Measurements from ENCODE around the gene GSAP.
A peak's percentile ranks its signal among the peaks of the same experiment; 100 is the strongest.

GSAP gene

DNA sequence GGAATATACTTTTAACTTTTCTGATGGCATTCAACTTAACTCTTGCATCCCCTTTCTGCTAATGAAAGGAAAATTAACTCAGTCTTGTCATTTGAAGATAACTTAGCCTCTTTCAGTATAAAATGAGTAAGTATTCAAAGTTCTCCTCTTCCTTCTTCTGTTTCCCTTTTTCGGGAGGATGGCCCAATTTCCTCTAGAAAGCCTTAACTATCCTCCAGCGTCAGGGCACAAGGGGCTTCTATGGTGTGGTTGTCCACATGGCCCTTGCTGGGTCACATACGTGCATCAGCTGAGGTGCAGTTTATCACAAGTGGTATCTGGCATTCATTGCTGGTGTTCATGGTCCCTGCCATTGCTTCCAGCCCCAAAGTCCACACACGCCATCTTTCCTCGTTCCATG, 17.8 kb upstream of the GSAP start:
- Histone ChIP-seq H3K36me3 (ENCODE audit: control insufficient read depth, insufficient read depth, low read length) (no peaks in the 10 kb centered on the region), H3K27ac (no peak overlapping the region), H3K4me2 (ENCODE audit: low read length) (no peak overlapping the region)

DNA sequence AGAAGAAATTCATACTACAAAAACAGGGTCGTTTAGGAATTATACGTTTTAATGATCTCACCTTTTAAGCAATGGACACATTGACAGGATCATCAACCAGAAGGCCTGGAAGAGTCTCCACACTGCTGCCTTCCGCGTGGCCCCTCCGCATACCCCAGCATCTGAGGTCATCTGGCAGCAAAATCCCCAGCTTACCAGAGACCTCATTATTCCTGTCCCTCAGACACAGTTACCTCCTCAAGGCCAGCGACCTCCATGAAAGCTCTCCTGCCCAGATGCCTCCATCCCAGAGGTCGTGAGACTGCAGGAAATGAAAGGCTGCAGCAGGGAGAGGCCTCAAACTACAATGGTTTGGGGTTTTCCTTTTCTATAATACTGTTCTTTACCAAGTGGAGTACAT, 14.8 kb upstream of the GSAP start:
- Histone ChIP-seq H3K9ac (no peak overlapping the region), H3K27ac (no peak overlapping the region), H3K4me3 (ENCODE audit: low read depth, low read length) (no peak overlapping the region), H3K9me3 (ENCODE audit: control insufficient read depth, low read length) (no peaks in the 10 kb centered on the region), H2AFZ (no peak overlapping the region), H3K4me1 (peaks cover 5% of the 10 kb centered on the region), H3K4me2 (ENCODE audit: low read length) (no peak overlapping the region), H3K36me3 (ENCODE audit: control insufficient read depth, insufficient read depth, low read length) (no peaks in the 10 kb centered on the region), H3K79me2 (no peaks in the 10 kb centered on the region), H3K27me3 (ENCODE audit: control insufficient read depth, insufficient read depth, low read length) (no peaks in the 10 kb centered on the region)
- no peak for TF ChIP-seq CTCF (IDR thresholded peaks at IDR 0.05)

More for the DNA sequence above, 17.8 kb upstream of the GSAP start:
- no peaks in the 10 kb centered on the region for H3K4me1 ChIP-seq
- no peak for TF ChIP-seq CTCF (IDR thresholded peaks at IDR 0.05)
- H3K4me3 ChIP-seq (ENCODE audit: low read depth, low read length), result no peak overlapping the region
- no peak overlapping the region for H3K9ac ChIP-seq
- no peaks in the 10 kb centered on the region for H3K27me3 ChIP-seq (ENCODE audit: control insufficient read depth, insufficient read depth, low read length)
- no peaks in the 10 kb centered on the region for H3K9me3 ChIP-seq (ENCODE audit: control insufficient read depth, low read length)
- no peaks in the 10 kb centered on the region for H3K79me2 ChIP-seq
- no peak overlapping the region for H2AFZ ChIP-seq

DNA sequence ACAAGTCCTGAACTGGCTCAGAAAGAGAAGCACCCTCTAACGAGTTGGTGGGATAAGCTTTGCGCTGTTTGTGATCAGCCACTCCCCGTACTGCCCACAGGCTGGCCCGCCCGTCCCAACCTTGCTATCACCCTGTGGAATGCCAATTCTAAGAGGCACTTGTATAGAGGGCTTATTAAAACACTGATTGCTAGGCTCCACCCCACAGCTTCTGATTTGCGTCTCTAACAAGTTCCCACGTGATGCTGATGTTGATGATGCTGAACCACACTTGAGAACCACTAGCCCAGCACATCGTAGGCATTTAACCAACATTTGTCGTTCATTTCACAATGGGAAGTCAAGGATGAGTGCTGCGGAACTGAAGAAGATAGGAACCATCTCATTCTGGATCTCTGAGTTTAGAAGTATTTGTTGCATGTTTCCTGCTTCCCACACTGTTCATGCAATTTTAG, 12.7 kb upstream of the GSAP start:
- no peaks in the 10 kb centered on the region for H3K36me3 ChIP-seq (ENCODE audit: control insufficient read depth, insufficient read depth, low read length)
- no peak overlapping the region for H2AFZ ChIP-seq
- no peaks in the 10 kb centered on the region for H3K79me2 ChIP-seq
- H3K4me3 ChIP-seq (ENCODE audit: low read depth, low read length), result no peak overlapping the region
- no peak overlapping the region for H3K27ac ChIP-seq
- H3K4me1 ChIP-seq, result peaks cover 5% of the 10 kb centered on the region
- H3K27me3 ChIP-seq (ENCODE audit: control insufficient read depth, insufficient read depth, low read length), result no peaks in the 10 kb centered on the region
- no peak overlapping the region for H3K4me2 ChIP-seq (ENCODE audit: low read length)
- no peak overlapping the region for H3K9ac ChIP-seq
- no peak for TF ChIP-seq CTCF (IDR thresholded peaks at IDR 0.05)
- H3K9me3 ChIP-seq (ENCODE audit: control insufficient read depth, low read length), result no peaks in the 10 kb centered on the region

GRCh38 chr7:77427996-77428603, 12.0 kb upstream of the GSAP start:
- no peak overlapping the region for H3K9ac ChIP-seq
- peaks cover 5% of the 10 kb centered on the region for H3K4me1 ChIP-seq
- H3K4me3 ChIP-seq (ENCODE audit: low read depth, low read length), result no peak overlapping the region
- no peak overlapping the region for H3K27ac ChIP-seq
- H3K4me2 ChIP-seq (ENCODE audit: low read length), result no peak overlapping the region
- H3K79me2 ChIP-seq, result no peaks in the 10 kb centered on the region
- H3K27me3 ChIP-seq (ENCODE audit: control insufficient read depth, insufficient read depth, low read length), result no peaks in the 10 kb centered on the region
- peak overlapping the region; percentile 20 for H2AFZ ChIP-seq
- no peaks in the 10 kb centered on the region for H3K36me3 ChIP-seq (ENCODE audit: control insufficient read depth, insufficient read depth, low read length)
- no peak for TF ChIP-seq CTCF (IDR thresholded peaks at IDR 0.05)
- no peaks in the 10 kb centered on the region for H3K9me3 ChIP-seq (ENCODE audit: control insufficient read depth, low read length)

DNA sequence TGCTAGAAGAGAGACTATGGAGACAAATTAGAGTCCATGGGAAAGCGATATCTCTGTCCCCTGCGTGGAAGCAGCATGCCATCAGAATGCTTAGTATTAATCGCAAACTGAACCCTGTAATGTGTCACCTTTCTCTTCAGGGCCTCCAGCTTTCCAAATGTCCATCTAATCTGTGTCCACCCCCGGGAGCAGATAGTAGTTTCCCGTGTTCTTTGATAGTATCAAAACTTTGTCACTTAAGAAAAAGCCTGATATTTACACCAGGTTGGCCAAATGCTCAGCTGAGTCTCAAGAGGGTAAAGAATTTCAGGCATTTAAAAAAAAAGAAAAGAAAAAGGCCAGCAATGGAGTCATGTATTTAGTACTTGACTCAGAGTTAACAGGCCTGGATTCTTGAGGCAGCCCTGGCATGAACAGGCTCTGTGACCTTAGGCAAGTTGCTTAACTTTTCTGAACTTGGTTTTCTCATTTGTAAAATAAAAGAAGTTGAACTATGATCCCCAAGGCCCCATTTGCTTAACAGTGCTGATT, 10.4 kb upstream of the GSAP start:
- Histone ChIP-seq H3K4me2 (ENCODE audit: low read length) (no peak overlapping the region), H3K4me1 (peaks cover 5% of the 10 kb centered on the region), H3K9me3 (ENCODE audit: control insufficient read depth, low read length) (no peaks in the 10 kb centered on the region), H3K27me3 (ENCODE audit: control insufficient read depth, insufficient read depth, low read length) (no peaks in the 10 kb centered on the region), H2AFZ (peak overlapping the region; percentile 58), H3K4me3 (ENCODE audit: low read depth, low read length) (no peak overlapping the region), H3K36me3 (ENCODE audit: control insufficient read depth, insufficient read depth, low read length) (no peaks in the 10 kb centered on the region), H3K9ac (no peak overlapping the region), H3K79me2 (no peaks in the 10 kb centered on the region), H3K27ac (no peak overlapping the region)
- no peak for TF ChIP-seq CTCF (IDR thresholded peaks at IDR 0.05)

Data from parathyroid adenoma (tissue), 2 donors.